Measurements from ENCODE around the gene SGCE.

- TF ChIP-seq, protein P1, sequence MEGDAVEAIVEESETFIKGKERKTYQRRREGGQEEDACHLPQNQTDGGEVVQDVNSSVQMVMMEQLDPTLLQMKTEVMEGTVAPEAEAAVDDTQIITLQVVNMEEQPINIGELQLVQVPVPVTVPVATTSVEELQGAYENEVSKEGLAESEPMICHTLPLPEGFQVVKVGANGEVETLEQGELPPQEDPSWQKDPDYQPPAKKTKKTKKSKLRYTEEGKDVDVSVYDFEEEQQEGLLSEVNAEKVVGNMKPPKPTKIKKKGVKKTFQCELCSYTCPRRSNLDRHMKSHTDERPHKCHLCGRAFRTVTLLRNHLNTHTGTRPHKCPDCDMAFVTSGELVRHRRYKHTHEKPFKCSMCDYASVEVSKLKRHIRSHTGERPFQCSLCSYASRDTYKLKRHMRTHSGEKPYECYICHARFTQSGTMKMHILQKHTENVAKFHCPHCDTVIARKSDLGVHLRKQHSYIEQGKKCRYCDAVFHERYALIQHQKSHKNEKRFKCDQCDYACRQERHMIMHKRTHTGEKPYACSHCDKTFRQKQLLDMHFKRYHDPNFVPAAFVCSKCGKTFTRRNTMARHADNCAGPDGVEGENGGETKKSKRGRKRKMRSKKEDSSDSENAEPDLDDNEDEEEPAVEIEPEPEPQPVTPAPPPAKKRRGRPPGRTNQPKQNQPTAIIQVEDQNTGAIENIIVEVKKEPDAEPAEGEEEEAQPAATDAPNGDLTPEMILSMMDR (conservative IDR thresholded peaks at IDR 0.05; ENCODE audit: low read depth, low read length) = no peak
- no peak for TF ChIP-seq EZH2phosphoT487 (IDR thresholded peaks at IDR 0.05; ENCODE audit: borderline replicate concordance, low read length)
These were observed 34.8 kb downstream of the SGCE start for GRCh38 chr7:94621120-94621519.
